Lower leg skin (tissue), 3 donors: ENCODE results near the gene KIF1A.

Experiments used
- CTCF ChIP-seq, 3 donors: fragments of 450-650 bp; IDR thresholded peaks; one replicate each; pipeline ENCODE4 v1.5.1; 2016; ENCODE audit warnings: antibody characterized with exemption in 3 of 3, mild to moderate bottlenecking in 3 of 3, moderate library complexity in 2 of 3
- POLR2A ChIP-seq, 2 donors: fragments of 450-650 bp; IDR thresholded peaks; one replicate each; pipeline ENCODE4 v1.6.1; 2016 to 2017; ENCODE audit warnings: antibody characterized with exemption in 2 of 2, mild to moderate bottlenecking in 1 of 2, moderate library complexity in 1 of 2

- TF ChIP-seq CTCF (IDR thresholded peaks at IDR 0.05) (no peak), POLR2A (IDR thresholded peaks at IDR 0.05) (no peak)
Measured at GRCh38 chr2:240797500-240797895, 22.5 kb downstream of the KIF1A start.
